Caco-2 (cell line): ENCODE data around the gene TMEM205. TPM values are rescaled to one million over a fixed set of nuclear protein-coding genes. Genes with fewer than 3 reads are reported as not detected.

ENCODE experiments used
- BruUV-seq: library from RNA; stranded (reverse); fragments of 400-500 nt; replicated peaks from 2 replicates; lab custom pipeline; 2021; lab: Mats Ljungman, UMichigan
- CTCF ChIA-PET: fragments of 300-600 bp; sonication (Branson Sonifier 250); formaldehyde crosslinking; loops from one replicate; lab custom pipeline; 2022; ENCODE audit warnings: antibody characterized with exemption; lab: Charles Lee
- POLR2A ChIA-PET: fragments of 300-600 bp; sonication (Branson Sonifier 250); formaldehyde crosslinking; loops from one replicate; lab custom pipeline; 2022; ENCODE audit warnings: antibody characterized with exemption; lab: Charles Lee
- DNase-seq, 2 experiments: peaks; one replicate each; pipeline versions ENCODE4 v3.0.0 to v3.0.0-alpha.2; 2020 to 2022
- H3K27me3 ChIP-seq: replicated peaks from 2 replicates; pipeline ENCODE4 v1.6.0; 2011; ENCODE audit warnings: low read length; ENCODE audit not compliant: control insufficient read depth, insufficient read depth
- H3K36me3 ChIP-seq: 2 replicates; pipeline ENCODE4 v1.5.1; 2011; ENCODE audit warnings: low read length; ENCODE audit not compliant: control insufficient read depth, insufficient read depth
- H3K4me1 ChIP-seq: fragments of 250-450 bp; sonication (Bioruptor Pico); 2 replicates; pipeline ENCODE4 v1.5.1; 2020; ENCODE audit warnings: mild to moderate bottlenecking
- H3K4me3 ChIP-seq: 2 replicates; pipeline ENCODE4 v1.5.1; 2011; ENCODE audit warnings: low read depth, mild to moderate bottlenecking, control low read depth, low read length
- H3K9me3 ChIP-seq: fragments of 250-450 bp; sonication (Bioruptor Pico); 2 replicates; pipeline ENCODE4 v1.5.1; 2020; ENCODE audit warnings: mild to moderate bottlenecking, moderate library complexity
- H3K27ac Mint-ChIP-seq: one replicate; pipeline ENCODE4 v1.8.0; 2022; ENCODE audit warnings: mixed read lengths; ENCODE audit not compliant: unreplicated experiment
- H3K27me3 Mint-ChIP-seq: one replicate; pipeline ENCODE4 v1.8.0; 2022; ENCODE audit warnings: mixed read lengths; ENCODE audit not compliant: insufficient read depth, unreplicated experiment
- H3K36me3 Mint-ChIP-seq: one replicate; pipeline ENCODE4 v1.8.0; 2022; ENCODE audit warnings: mild to moderate bottlenecking, mixed read lengths; ENCODE audit not compliant: insufficient read depth, unreplicated experiment
- H3K4me1 Mint-ChIP-seq: one replicate; pipeline ENCODE4 v1.8.0; 2022; ENCODE audit warnings: low read depth, mixed read lengths; ENCODE audit not compliant: unreplicated experiment
- H3K4me3 Mint-ChIP-seq: one replicate; pipeline ENCODE4 v1.8.0; 2022; ENCODE audit warnings: mild to moderate bottlenecking, moderate library complexity, mixed read lengths; ENCODE audit not compliant: unreplicated experiment
- H3K9me3 Mint-ChIP-seq: one replicate; pipeline ENCODE4 v1.8.0; 2022; ENCODE audit warnings: mixed read lengths; ENCODE audit not compliant: unreplicated experiment
- intact Hi-C: fragments of 100-400 bp; cut with micrococcal nuclease; formaldehyde crosslinking; loops from one replicate; pipeline ENCODE4 v1.10.0; 2022; ENCODE audit not compliant: unreplicated experiment
- total RNA-seq: library from RNA; stranded (reverse); gene quantifications from 2 replicates; pipeline ENCODE4 v1.2.3, GENCODE V29; 2022
- TF ChIP-seq, protein P1 (sequence below), 2 experiments: fragments of 200-600 bp in 1 of 2; IDR thresholded peaks; 1 replicate in 1 of 2; 2 replicates in 1 of 2; pipeline versions ENCODE4 v1.5.1 to v1.8.0; 2011 to 2022; ENCODE audit warnings: antibody characterized with exemption in 1 of 2, control low read depth in 1 of 2, inconsistent platforms in 1 of 2, low read depth in 1 of 2, low read length in 1 of 2, mild to moderate bottlenecking in 1 of 2, moderate library complexity in 1 of 2; ENCODE audit not compliant: insufficient read depth in 1 of 2, severe bottlenecking in 1 of 2, unreplicated experiment in 1 of 2

TMEM205 gene
- total RNA-seq, 1 experiment from 2014 or later = 68.3 TPM

- Histone ChIP-seq H3K4me1 (no peaks in the 10 kb centered on the region), H3K9me3 (no peaks in the 10 kb centered on the region), H3K4me3 (no peak overlapping the region), H3K36me3 (no peaks in the 10 kb centered on the region), H3K27me3 (no peaks in the 10 kb centered on the region)
- POLR2A ChIA-PET = no interaction called here
- H3K9me3 Mint-ChIP-seq = no peaks in the 10 kb centered on the region
- H3K36me3 Mint-ChIP-seq = peaks cover 3% of the 10 kb centered on the region
- H3K27me3 Mint-ChIP-seq = no peaks in the 10 kb centered on the region
- TF ChIP-seq, protein P1, sequence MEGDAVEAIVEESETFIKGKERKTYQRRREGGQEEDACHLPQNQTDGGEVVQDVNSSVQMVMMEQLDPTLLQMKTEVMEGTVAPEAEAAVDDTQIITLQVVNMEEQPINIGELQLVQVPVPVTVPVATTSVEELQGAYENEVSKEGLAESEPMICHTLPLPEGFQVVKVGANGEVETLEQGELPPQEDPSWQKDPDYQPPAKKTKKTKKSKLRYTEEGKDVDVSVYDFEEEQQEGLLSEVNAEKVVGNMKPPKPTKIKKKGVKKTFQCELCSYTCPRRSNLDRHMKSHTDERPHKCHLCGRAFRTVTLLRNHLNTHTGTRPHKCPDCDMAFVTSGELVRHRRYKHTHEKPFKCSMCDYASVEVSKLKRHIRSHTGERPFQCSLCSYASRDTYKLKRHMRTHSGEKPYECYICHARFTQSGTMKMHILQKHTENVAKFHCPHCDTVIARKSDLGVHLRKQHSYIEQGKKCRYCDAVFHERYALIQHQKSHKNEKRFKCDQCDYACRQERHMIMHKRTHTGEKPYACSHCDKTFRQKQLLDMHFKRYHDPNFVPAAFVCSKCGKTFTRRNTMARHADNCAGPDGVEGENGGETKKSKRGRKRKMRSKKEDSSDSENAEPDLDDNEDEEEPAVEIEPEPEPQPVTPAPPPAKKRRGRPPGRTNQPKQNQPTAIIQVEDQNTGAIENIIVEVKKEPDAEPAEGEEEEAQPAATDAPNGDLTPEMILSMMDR (IDR thresholded peaks at IDR 0.05; ENCODE audit: insufficient read depth in 1 of 2, low read depth in 1 of 2, low read length in 1 of 2, severe bottlenecking in 1 of 2, unreplicated experiment in 1 of 2) = no peak
- H3K4me3 Mint-ChIP-seq = no peak overlapping the region
- CTCF ChIA-PET = interaction anchor here (0.7 kb wide), 1 partner anchor 180 kb away, joined by 3 read pairs; no protein-coding TSS in a partner anchor
- DNase-seq = no peak
- BruUV-seq = no TSS peak
- intact Hi-C loops = no loop called here
- H3K27ac Mint-ChIP-seq = no peak overlapping the region
- peaks cover 7% of the 10 kb centered on the region for H3K4me1 Mint-ChIP-seq
These were observed 18.3 kb upstream of the TMEM205 start for GRCh38 chr19:11364296-11364904.

DNA sequence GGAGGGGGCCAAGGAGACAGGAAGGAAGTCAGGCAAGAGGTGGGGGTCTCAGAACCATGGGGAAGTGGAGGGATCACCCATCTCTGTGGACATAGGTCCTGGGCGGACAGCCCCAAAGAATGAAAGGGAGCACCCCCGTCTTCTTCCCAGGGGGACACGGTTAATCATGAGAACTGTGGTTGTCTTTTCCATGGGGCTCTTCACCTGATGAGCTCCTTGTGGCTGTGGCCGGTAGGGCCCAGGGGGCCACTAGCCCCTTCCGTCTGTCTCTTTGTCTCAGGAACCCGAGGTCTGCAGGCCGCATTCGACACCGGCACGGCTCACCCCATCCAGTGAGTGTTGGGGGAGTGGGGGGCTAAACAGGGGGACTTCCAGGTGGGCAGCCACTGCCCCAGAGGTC, 17.8 kb upstream of the TMEM205 start:
- TF ChIP-seq, protein P1 (IDR thresholded peaks at IDR 0.05; ENCODE audit: insufficient read depth in 1 of 2, low read depth in 1 of 2, low read length in 1 of 2, severe bottlenecking in 1 of 2, unreplicated experiment in 1 of 2) = no peak
- Mint-ChIP-seq H3K36me3 (no peaks in the 10 kb centered on the region), H3K4me3 (no peak overlapping the region), H3K27me3 (no peaks in the 10 kb centered on the region), H3K4me1 (peaks cover 7% of the 10 kb centered on the region), H3K9me3 (no peaks in the 10 kb centered on the region), H3K27ac (no peak overlapping the region)
- H3K9me3 ChIP-seq = no peaks in the 10 kb centered on the region
- no peaks in the 10 kb centered on the region for H3K4me1 ChIP-seq
- H3K36me3 ChIP-seq = no peaks in the 10 kb centered on the region
- DNase-seq = no peak
- no TSS peak for BruUV-seq
- no peaks in the 10 kb centered on the region for H3K27me3 ChIP-seq
- intact Hi-C loops = no loop called here
- POLR2A ChIA-PET = no interaction called here
- CTCF ChIA-PET = interaction anchor here (0.7 kb wide), 1 partner anchor 181 kb away, joined by 3 read pairs; no protein-coding TSS in a partner anchor
- no peak overlapping the region for H3K4me3 ChIP-seq

DNA sequence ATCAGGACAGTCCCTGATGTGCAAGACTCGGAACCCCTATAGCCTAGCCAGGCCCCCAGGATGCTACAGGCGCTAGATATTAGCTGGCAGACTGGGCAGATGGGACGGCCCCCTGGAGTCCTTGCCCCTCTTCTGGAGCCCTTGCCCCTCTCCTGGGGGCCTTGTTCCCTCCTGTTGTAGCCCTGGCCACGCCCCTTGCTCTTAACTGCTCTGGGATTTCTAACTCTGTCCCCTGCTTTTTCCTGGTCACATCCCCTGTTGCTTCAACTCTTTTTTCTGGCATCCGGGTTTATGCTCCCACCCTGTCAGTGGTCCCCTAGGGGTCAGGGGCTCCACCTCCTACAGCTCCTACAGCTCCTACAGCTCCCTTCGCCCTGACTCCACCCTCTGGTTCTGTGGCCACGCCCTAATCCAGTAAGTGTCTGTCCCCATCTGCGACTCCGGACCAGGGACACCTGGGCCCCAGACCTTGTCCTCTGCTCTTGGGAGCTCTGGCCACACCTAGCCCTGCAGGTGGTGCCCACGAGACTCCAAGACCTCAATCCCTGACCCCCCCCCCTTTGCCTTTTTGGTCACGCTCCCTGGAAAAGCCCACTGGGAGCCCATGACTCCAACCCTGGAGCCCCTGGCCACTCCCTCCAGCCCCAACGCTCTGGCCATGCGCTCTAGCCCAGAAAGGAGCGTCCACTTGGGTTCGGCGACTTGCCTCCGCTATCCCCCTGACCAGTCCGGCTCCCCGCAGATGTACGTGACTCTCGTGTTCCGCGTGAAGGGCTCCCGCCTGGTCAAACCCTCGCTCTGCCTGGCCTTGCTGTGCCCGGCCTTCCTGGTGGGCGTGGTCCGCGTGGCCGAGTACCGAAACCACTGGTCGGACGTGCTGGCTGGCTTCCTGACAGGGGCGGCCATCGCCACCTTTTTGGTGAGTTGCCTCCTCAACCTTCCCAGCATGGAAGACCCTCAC, 16.0 kb upstream of the TMEM205 start:
- TF ChIP-seq, protein P1 (IDR thresholded peaks at IDR 0.05; ENCODE audit: insufficient read depth in 1 of 2, low read depth in 1 of 2, low read length in 1 of 2, severe bottlenecking in 1 of 2, unreplicated experiment in 1 of 2) = no peak
- Histone ChIP-seq H3K4me1 (no peaks in the 10 kb centered on the region), H3K36me3 (no peaks in the 10 kb centered on the region), H3K9me3 (no peaks in the 10 kb centered on the region), H3K27me3 (no peaks in the 10 kb centered on the region), H3K4me3 (no peak overlapping the region)
- intact Hi-C loops = no loop called here
- Mint-ChIP-seq H3K27me3 (no peaks in the 10 kb centered on the region), H3K4me3 (no peak overlapping the region), H3K4me1 (peaks cover 7% of the 10 kb centered on the region), H3K27ac (no peak overlapping the region), H3K36me3 (peaks cover 2% of the 10 kb centered on the region), H3K9me3 (no peaks in the 10 kb centered on the region)
- POLR2A ChIA-PET = interaction anchor here (0.6 to 1.2 kb wide), 2 partner anchors 13 to 34 kb away, joined by 3 to 9 read pairs; partner anchors contain the start of gene SWSAP1
- DNase-seq = no peak
- CTCF ChIA-PET = interaction anchor here (0.5 kb wide), 1 partner anchor 12 kb away, joined by 8 read pairs; the partner anchor contains the start of gene SWSAP1
- no TSS peak for BruUV-seq
